Epithelial cell of esophagus (primary cell): ENCODE data around the gene UPK1B.
"Not testable (repeated sequence)": the region's sequence is repeated elsewhere in the genome, so short reads cannot be mapped to it uniquely, and the experiment has no call there.

Experiments
- DNase-seq: peaks from one replicate; pipeline ENCODE4 v3.0.0; 2010; ENCODE audit warnings: low read depth
- H3K4me3 ChIP-seq: 2 replicates; pipeline ENCODE4 v1.5.1; 2011; ENCODE audit warnings: mild to moderate bottlenecking, low read length, control low read depth
- CTCF ChIP-seq: IDR thresholded peaks from 2 replicates; pipeline ENCODE4 v1.5.1; 2011; ENCODE audit warnings: low read depth, mild to moderate bottlenecking, low read length, control low read depth, inconsistent platforms; ENCODE audit not compliant: insufficient read depth; ENCODE audit errors: missing control alignments

Gene UPK1B

GRCh38 chr3:119240101-119240590 lies 66.7 kb downstream of the UPK1B start:
- H3K4me3 ChIP-seq: peak overlapping the region; percentile 83
- TF ChIP-seq CTCF: no peak
- DNase-seq: no peak

GRCh38 chr3:119240591-119241434 lies 67.4 kb downstream of the UPK1B start, which contains the start of gene B4GALT4:
TSS of gene B4GALT4 (minus strand) at chr3:119240878. CDS start at chr3:119230099, 10,779 bp downstream.
- H3K4me3 ChIP-seq: peak within 1 kb of the TSS; percentile 83
- no peak for TF ChIP-seq CTCF

GRCh38 chr3:119242387-119243057 lies 69.1 kb downstream of the UPK1B start:
- not testable (repeated sequence) for DNase-seq, H3K4me3 ChIP-seq

More at GRCh38 chr3:119240591-119241434, 67.4 kb downstream of the UPK1B start, which contains the start of gene B4GALT4:
- peak; percentile 93 for DNase-seq

- H3K4me3 ChIP-seq, DNase-seq: not testable (repeated sequence)
Measured at GRCh38 chr3:119243058-119243529, 69.7 kb downstream of the UPK1B start.

- TF ChIP-seq CTCF: no peak
- H3K4me3 ChIP-seq: no peak overlapping the region
- no peak for DNase-seq
Measured at GRCh38 chr3:119243712-119244111, 70.3 kb downstream of the UPK1B start.

- H3K4me3 ChIP-seq: no peak overlapping the region
- no peak for DNase-seq
- TF ChIP-seq CTCF: no peak
Measured at GRCh38 chr3:119245778-119246177, 72.4 kb downstream of the UPK1B start.
